Measurements from ENCODE around the gene NBPF6. TPM values are rescaled to one million over a fixed set of nuclear protein-coding genes. Genes with fewer than 3 reads are reported as not detected.
"Not testable (repeated sequence)": the region's sequence is repeated elsewhere in the genome, so short reads cannot be mapped to it uniquely, and the experiment has no call there.

NBPF6 gene
- total RNA-seq, 3 donors from 2014 or later (not counting 1 experiment from before 2014, with no cell fraction given), result not detected

DNA sequence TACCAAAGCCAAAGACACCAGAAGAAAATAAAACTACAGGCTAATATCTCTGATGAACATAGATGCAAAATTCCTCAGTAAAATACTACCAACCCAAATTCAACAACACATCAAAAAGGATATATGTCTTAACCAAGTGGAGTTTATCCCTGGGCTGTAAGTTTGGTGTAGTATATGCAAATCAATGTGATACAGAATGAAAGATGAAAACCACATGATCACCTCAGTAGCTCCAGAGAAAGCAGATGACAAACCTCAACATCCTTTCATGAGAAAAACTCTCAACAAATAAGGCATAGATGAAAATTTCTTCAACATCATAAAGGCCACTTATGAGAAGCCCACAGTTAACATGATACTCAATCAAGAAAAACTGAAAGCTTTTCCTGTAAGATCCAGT, 11.6 kb upstream of the NBPF6 start:
- H3K4me1 ChIP-seq (ENCODE audit: control insufficient read depth, insufficient read depth, low read length); H3K9me3 Mint-ChIP-seq; H3K4me3 Mint-ChIP-seq; H3K27me3 Mint-ChIP-seq (ENCODE audit: low read depth in 2 of 2); H3K4me1 Mint-ChIP-seq; H3K36me3 ChIP-seq (ENCODE audit: control insufficient read depth, insufficient read depth, low read length); H3K36me3 Mint-ChIP-seq; H3K27ac Mint-ChIP-seq; DNase-seq; ATAC-seq; H3K27me3 ChIP-seq (ENCODE audit: control insufficient read depth, insufficient read depth, low read length); H3K27ac ChIP-seq (ENCODE audit: low read length); H3K4me3 ChIP-seq (ENCODE audit: low read length); intact Hi-C loops (cut with micrococcal nuclease); H3K9me3 ChIP-seq (ENCODE audit: control insufficient read depth, insufficient read depth, low read length): not testable (repeated sequence)

DNA sequence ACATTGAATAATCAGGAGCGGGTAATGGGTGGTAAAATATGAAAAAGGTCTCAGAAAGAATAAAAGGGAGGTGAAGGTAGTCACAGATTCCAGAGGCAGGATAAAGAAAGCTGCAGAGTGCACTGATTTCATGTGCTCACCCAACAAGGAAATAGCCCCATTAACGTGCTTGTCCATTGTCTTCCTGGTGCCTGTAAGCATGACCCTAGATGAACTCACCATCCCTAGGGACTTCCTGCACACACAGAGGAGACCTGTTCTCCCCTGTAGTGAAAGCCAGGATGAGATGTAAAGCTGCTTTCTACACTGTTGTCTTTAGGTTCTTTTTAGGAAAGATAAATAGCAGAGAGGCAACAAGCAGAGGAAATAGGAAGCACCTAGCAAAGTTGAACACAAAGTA, 4.4 kb downstream of the NBPF6 start:
- H3K36me3 Mint-ChIP-seq; H3K4me1 Mint-ChIP-seq; DNase-seq; H3K36me3 ChIP-seq (ENCODE audit: control insufficient read depth, insufficient read depth, low read length); H3K9me3 Mint-ChIP-seq; H3K27me3 Mint-ChIP-seq (ENCODE audit: low read depth in 2 of 2); intact Hi-C loops (cut with micrococcal nuclease); H3K9me3 ChIP-seq (ENCODE audit: control insufficient read depth, insufficient read depth, low read length); H3K4me3 ChIP-seq (ENCODE audit: low read length); H3K27ac Mint-ChIP-seq; H3K4me3 Mint-ChIP-seq; H3K27me3 ChIP-seq (ENCODE audit: control insufficient read depth, insufficient read depth, low read length); H3K4me1 ChIP-seq (ENCODE audit: control insufficient read depth, insufficient read depth, low read length); ATAC-seq; H3K27ac ChIP-seq (ENCODE audit: low read length): not testable (repeated sequence)
- WGBS (ENCODE audit: insufficient coverage), result no CpG with 5 or more reads among the region's 2 CpGs

DNA sequence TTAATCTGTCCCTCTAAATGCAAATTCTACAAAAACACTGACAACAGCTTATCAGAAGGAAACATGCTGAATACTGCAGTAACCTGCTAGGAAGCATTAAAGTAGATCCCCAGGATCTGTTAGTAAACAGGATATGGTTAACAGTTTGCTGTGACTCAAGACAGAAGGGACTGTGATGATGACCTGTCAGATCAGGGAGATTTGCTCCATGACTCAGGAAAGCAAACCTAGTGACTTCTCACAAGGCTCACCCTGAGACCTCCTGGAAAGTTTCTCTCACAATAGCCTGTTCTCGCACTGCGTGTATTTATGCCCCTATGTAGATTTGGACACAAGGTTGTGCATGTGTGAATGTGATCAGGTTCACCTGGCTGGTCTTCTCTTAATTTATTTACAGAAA, 8.5 kb downstream of the NBPF6 start:
- intact Hi-C loops (cut with micrococcal nuclease); H3K4me1 ChIP-seq (ENCODE audit: control insufficient read depth, insufficient read depth, low read length); DNase-seq; H3K9me3 ChIP-seq (ENCODE audit: control insufficient read depth, insufficient read depth, low read length); H3K36me3 ChIP-seq (ENCODE audit: control insufficient read depth, insufficient read depth, low read length); H3K27ac ChIP-seq (ENCODE audit: low read length); H3K36me3 Mint-ChIP-seq; H3K9me3 Mint-ChIP-seq; H3K27ac Mint-ChIP-seq; H3K4me3 ChIP-seq (ENCODE audit: low read length); H3K4me1 Mint-ChIP-seq; H3K27me3 Mint-ChIP-seq (ENCODE audit: low read depth in 2 of 2); H3K27me3 ChIP-seq (ENCODE audit: control insufficient read depth, insufficient read depth, low read length); H3K4me3 Mint-ChIP-seq: not testable (repeated sequence)
- peak in 2 of 3 donors; percentile 34 to 66 for ATAC-seq
- WGBS (ENCODE audit: insufficient coverage), result no CpG with 5 or more reads among the region's 2 CpGs

DNA sequence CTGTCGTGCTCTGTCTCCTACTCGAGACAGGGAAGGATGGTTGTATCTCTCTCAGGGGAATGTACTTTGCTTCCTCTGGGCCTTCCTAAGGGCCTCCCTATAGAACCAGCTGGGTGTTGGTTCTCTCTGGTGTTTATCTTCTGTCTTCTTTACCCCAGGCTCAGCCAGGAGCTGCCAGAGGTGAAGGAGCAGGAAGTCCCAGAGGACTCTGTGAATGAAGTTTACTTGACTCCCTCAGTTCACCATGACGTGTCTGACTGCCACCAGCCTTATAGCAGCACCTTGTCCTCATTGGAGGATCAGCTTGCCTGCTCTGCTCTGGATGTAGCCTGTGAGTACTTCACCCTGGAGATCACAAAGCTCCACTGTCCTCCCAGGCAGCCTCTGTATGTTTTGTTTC, 11.6 kb downstream of the NBPF6 start:
- no CpG with 5 or more reads among the region's 3 CpGs for WGBS (ENCODE audit: insufficient coverage)
- H3K9me3 ChIP-seq (ENCODE audit: control insufficient read depth, insufficient read depth, low read length); H3K4me3 ChIP-seq (ENCODE audit: low read length); H3K4me3 Mint-ChIP-seq; H3K27me3 ChIP-seq (ENCODE audit: control insufficient read depth, insufficient read depth, low read length); H3K36me3 Mint-ChIP-seq; H3K27ac ChIP-seq (ENCODE audit: low read length); H3K36me3 ChIP-seq (ENCODE audit: control insufficient read depth, insufficient read depth, low read length); DNase-seq; H3K4me1 ChIP-seq (ENCODE audit: control insufficient read depth, insufficient read depth, low read length); intact Hi-C loops (cut with micrococcal nuclease); H3K27ac Mint-ChIP-seq; H3K4me1 Mint-ChIP-seq; ATAC-seq; H3K9me3 Mint-ChIP-seq; H3K27me3 Mint-ChIP-seq (ENCODE audit: low read depth in 2 of 2): not testable (repeated sequence)

DNA sequence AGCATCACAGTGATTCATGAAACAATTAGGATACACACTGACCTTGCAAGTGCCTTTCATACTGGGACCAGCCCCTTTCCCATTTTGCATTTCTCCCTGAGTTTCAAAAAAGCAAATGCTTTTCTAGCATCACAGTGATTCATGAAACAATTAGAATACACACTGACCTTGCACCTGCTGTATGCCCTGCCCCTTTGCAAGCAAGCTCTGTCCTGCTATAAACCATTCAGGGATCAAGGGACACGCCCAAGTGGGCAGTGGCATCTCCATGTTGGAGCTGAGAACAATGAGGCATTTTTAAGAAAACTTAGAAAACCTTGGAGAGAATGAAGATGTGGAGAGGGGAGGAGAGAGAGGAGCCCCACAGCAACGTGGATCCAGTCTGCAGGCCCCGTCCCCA, 13.8 kb downstream of the NBPF6 start:
- H3K4me1 ChIP-seq (ENCODE audit: control insufficient read depth, insufficient read depth, low read length); H3K9me3 Mint-ChIP-seq; H3K27ac ChIP-seq (ENCODE audit: low read length); ATAC-seq; H3K36me3 Mint-ChIP-seq; DNase-seq; H3K36me3 ChIP-seq (ENCODE audit: control insufficient read depth, insufficient read depth, low read length); H3K9me3 ChIP-seq (ENCODE audit: control insufficient read depth, insufficient read depth, low read length); intact Hi-C loops (cut with micrococcal nuclease); H3K27me3 ChIP-seq (ENCODE audit: control insufficient read depth, insufficient read depth, low read length); H3K27ac Mint-ChIP-seq; H3K4me3 Mint-ChIP-seq; H3K4me3 ChIP-seq (ENCODE audit: low read length); H3K27me3 Mint-ChIP-seq (ENCODE audit: low read depth in 2 of 2); H3K4me1 Mint-ChIP-seq: not testable (repeated sequence)
- WGBS (ENCODE audit: insufficient coverage), result no CpG with 5 or more reads among the region's 3 CpGs

DNA sequence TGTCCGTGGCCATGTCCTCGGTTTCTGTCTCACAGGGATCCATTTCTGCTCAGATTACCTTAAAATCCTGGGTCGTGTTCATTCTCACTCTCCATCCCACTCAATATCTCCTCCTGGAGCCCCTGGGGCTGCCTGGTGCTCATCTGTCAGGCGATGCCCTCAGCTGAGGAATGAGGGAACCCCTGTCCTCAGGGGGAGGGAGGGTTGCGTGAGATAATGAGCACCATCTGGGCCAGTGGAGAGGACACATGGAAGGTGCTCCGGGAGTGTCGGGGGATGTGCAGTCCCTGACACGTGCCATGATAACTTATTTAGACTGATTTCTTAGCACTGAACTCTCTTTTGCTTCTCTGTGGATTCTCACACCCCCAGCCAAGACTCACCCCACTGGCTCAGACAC, 16.0 kb downstream of the NBPF6 start:
- H3K9me3 ChIP-seq (ENCODE audit: control insufficient read depth, insufficient read depth, low read length); DNase-seq; H3K9me3 Mint-ChIP-seq; H3K36me3 ChIP-seq (ENCODE audit: control insufficient read depth, insufficient read depth, low read length); H3K4me1 Mint-ChIP-seq; H3K4me1 ChIP-seq (ENCODE audit: control insufficient read depth, insufficient read depth, low read length); H3K4me3 Mint-ChIP-seq; H3K4me3 ChIP-seq (ENCODE audit: low read length); H3K27me3 ChIP-seq (ENCODE audit: control insufficient read depth, insufficient read depth, low read length); H3K27me3 Mint-ChIP-seq (ENCODE audit: low read depth in 2 of 2); H3K27ac Mint-ChIP-seq; H3K27ac ChIP-seq (ENCODE audit: low read length); intact Hi-C loops (cut with micrococcal nuclease); H3K36me3 Mint-ChIP-seq; ATAC-seq: not testable (repeated sequence)
- WGBS (ENCODE audit: insufficient coverage), result no CpG with 5 or more reads among the region's 8 CpGs

DNA sequence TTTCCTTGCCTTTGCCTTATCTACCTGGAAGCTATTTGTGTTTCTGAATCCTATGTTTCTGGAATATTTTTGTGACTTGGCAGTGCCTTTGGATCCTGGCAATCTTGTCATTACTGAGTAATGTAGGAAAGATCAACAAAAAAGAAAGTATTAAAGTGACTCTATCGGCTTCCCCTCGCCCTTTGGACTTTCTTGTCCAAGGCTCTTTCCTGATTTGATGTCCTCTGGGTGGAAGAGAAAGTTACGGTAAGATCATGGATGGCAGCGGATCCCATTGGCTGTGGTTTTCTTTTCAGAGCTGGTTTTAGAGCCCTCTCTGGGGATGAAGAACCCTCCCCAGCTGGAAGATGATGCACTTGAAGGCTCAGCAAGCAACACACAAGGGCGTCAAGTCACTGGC, 17.0 kb downstream of the NBPF6 start:
- intact Hi-C loops (cut with micrococcal nuclease); H3K27me3 ChIP-seq (ENCODE audit: control insufficient read depth, insufficient read depth, low read length): not testable (repeated sequence)
- WGBS (ENCODE audit: insufficient coverage), result no CpG with 5 or more reads among the region's 5 CpGs

DNA sequence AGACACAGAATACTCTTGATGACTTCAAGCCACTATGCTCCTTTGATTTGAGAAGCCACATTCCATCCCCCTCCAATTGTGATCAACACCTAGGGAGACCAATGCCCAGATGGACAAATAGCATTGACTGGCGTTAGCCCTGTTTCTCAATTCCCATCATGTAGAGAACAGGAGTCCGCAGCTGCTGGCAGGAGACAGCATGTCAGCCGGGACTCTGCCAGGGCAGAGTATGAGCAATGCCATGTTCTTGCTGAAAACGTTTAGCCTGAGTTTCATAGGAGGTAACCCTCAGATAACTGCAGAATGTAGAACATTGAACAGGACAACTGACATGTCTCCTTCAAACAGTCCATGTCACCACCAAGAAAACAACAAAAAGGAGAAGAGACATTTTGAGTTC, 20.6 kb downstream of the NBPF6 start:
- peaks cover 27 to 31% of the 10 kb centered on the region in 2 donors for H3K27me3 Mint-ChIP-seq (ENCODE audit: low read depth in 2 of 2)
- H3K36me3 ChIP-seq (ENCODE audit: control insufficient read depth, insufficient read depth, low read length); H3K4me1 Mint-ChIP-seq; H3K27ac Mint-ChIP-seq; H3K4me1 ChIP-seq (ENCODE audit: control insufficient read depth, insufficient read depth, low read length); ATAC-seq; DNase-seq; H3K27ac ChIP-seq (ENCODE audit: low read length); H3K27me3 ChIP-seq (ENCODE audit: control insufficient read depth, insufficient read depth, low read length); H3K36me3 Mint-ChIP-seq; H3K4me3 Mint-ChIP-seq; H3K4me3 ChIP-seq (ENCODE audit: low read length); intact Hi-C loops (cut with micrococcal nuclease); H3K9me3 ChIP-seq (ENCODE audit: control insufficient read depth, insufficient read depth, low read length); H3K9me3 Mint-ChIP-seq: not testable (repeated sequence)
- WGBS (ENCODE audit: insufficient coverage), result 89% methylated on average over 4 of the region's 4 CpGs

More for the DNA sequence above, 17.0 kb downstream of the NBPF6 start:
- ATAC-seq; H3K27ac ChIP-seq (ENCODE audit: low read length); H3K27ac Mint-ChIP-seq; H3K36me3 ChIP-seq (ENCODE audit: control insufficient read depth, insufficient read depth, low read length); H3K4me1 Mint-ChIP-seq; H3K4me3 ChIP-seq (ENCODE audit: low read length); H3K4me3 Mint-ChIP-seq; H3K4me1 ChIP-seq (ENCODE audit: control insufficient read depth, insufficient read depth, low read length); H3K9me3 ChIP-seq (ENCODE audit: control insufficient read depth, insufficient read depth, low read length); H3K9me3 Mint-ChIP-seq; H3K36me3 Mint-ChIP-seq; DNase-seq: not testable (repeated sequence)
- H3K27me3 Mint-ChIP-seq (ENCODE audit: low read depth in 2 of 2), result peaks cover 5 to 12% of the 10 kb centered on the region in 2 donors

All from natural killer cell (primary cell).